Erythroblast (primary cell): ENCODE results near the gene CHTF18.

Experiments
- GATA1 ChIP-seq: IDR thresholded peaks from 2 replicates; pipeline ENCODE4 v1.6.1; 2011; ENCODE audit warnings: low read depth, mild to moderate bottlenecking, control low read depth, low read length, moderate library complexity
- POLR2A ChIP-seq: IDR thresholded peaks from 2 replicates; pipeline ENCODE4 v1.6.1; 2011; ENCODE audit warnings: mild to moderate bottlenecking, low read length

DNA sequence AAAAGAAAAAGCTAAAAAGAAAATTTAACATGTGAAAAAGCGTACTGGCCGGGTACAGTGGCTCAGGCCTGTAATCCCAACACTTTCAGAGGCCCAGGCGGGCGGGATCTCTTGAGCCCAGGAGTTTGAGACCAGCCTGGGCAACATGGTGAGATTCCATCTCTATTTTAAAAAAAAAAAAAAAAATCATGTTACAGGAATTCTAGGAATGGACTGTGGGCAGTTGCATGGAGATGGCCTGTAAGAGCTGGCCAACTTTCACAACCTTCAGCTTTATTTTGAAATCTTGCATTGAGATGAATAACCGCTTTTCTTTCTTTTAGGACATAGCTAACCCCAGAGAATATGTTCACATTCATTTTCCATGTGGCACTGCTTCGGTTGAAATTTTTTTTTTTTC is 39.4 kb upstream of the CHTF18 start:
- TF ChIP-seq POLR2A (no peak), GATA1 (no peak)
